Measurements from ENCODE around the gene GPR17.

The GPR17 gene

DNA sequence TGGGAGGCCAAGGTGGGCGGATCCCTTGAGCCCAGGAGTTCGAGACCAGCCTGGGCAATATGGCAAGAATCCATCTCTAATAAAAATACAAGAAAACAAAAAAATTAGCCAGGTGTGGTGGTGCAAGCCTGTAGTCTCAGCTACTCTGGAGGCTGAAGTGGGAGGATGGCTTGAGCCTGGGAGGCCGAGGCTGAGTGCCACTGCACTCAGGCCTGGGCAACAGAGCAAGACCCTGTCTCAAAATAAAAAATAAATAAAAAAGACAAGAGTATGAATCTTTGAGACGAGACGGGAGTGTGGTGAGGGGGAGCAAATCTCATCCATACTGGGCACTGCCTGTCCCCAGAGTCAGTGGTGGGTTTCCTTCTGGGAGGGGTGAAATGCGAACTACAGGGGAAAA lies 12.2 kb downstream of the GPR17 start:
- no peaks in the 10 kb centered on the region for H3K4me1 ChIP-seq
- no peaks in the 10 kb centered on the region for H3K9me3 ChIP-seq
- TF ChIP-seq, protein P1, sequence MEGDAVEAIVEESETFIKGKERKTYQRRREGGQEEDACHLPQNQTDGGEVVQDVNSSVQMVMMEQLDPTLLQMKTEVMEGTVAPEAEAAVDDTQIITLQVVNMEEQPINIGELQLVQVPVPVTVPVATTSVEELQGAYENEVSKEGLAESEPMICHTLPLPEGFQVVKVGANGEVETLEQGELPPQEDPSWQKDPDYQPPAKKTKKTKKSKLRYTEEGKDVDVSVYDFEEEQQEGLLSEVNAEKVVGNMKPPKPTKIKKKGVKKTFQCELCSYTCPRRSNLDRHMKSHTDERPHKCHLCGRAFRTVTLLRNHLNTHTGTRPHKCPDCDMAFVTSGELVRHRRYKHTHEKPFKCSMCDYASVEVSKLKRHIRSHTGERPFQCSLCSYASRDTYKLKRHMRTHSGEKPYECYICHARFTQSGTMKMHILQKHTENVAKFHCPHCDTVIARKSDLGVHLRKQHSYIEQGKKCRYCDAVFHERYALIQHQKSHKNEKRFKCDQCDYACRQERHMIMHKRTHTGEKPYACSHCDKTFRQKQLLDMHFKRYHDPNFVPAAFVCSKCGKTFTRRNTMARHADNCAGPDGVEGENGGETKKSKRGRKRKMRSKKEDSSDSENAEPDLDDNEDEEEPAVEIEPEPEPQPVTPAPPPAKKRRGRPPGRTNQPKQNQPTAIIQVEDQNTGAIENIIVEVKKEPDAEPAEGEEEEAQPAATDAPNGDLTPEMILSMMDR (IDR thresholded peaks at IDR 0.05; ENCODE audit: low read depth, low read length) = no peak
- no peaks in the 10 kb centered on the region for H3K36me3 ChIP-seq
- no peaks in the 10 kb centered on the region for H3K27me3 ChIP-seq
- DNase-seq = no peak
- H3K4me3 ChIP-seq (ENCODE audit: low read depth, low read length) = no peak overlapping the region

DNA sequence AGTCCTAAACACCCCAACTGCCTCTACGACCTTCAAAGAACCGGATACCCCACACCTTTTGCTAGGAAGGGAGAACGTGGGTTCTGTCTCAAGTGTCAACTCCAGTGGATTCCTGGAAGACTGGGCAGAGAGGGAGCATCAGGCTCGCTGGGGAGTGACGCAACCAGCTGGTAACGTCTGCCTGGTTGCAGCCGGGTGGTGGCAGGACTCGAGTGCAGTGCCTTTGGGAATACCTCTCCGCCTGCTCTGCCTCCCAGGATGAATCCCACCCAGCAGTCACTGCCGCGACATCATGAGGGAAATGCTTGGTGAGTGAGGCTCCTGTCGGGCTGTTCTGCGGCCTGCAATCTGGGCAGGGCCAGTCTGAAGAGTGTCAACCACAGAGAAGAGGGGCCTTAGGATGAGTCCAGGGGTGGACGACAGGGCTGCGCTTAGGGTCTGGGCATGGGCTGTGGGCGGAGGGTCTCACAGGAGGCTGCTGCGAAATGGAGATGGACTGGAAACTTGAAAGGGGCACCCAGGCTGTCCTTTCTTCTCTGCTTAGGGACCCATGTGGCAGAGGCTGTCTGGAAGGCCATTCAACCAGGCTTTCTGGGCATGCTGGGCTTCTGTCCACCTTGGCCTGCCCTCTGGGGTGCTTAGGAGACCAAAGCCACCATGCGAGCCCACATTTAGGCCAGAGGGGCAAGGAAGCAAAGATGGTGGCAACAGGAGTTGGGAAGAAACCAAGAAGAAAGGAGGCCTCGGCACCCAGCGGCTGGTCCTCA lies 12.9 kb downstream of the GPR17 start:
- Histone ChIP-seq H3K36me3 (no peaks in the 10 kb centered on the region), H3K9me3 (no peaks in the 10 kb centered on the region), H3K4me1 (no peaks in the 10 kb centered on the region), H3K4me3 (ENCODE audit: low read depth, low read length) (no peak overlapping the region), H3K27me3 (peaks cover 1% of the 10 kb centered on the region; the same call in 1 of the 2 replicates)
- TF ChIP-seq, protein P1 (IDR thresholded peaks at IDR 0.05; ENCODE audit: low read depth, low read length) = no peak
- DNase-seq = peak; percentile 1

DNA sequence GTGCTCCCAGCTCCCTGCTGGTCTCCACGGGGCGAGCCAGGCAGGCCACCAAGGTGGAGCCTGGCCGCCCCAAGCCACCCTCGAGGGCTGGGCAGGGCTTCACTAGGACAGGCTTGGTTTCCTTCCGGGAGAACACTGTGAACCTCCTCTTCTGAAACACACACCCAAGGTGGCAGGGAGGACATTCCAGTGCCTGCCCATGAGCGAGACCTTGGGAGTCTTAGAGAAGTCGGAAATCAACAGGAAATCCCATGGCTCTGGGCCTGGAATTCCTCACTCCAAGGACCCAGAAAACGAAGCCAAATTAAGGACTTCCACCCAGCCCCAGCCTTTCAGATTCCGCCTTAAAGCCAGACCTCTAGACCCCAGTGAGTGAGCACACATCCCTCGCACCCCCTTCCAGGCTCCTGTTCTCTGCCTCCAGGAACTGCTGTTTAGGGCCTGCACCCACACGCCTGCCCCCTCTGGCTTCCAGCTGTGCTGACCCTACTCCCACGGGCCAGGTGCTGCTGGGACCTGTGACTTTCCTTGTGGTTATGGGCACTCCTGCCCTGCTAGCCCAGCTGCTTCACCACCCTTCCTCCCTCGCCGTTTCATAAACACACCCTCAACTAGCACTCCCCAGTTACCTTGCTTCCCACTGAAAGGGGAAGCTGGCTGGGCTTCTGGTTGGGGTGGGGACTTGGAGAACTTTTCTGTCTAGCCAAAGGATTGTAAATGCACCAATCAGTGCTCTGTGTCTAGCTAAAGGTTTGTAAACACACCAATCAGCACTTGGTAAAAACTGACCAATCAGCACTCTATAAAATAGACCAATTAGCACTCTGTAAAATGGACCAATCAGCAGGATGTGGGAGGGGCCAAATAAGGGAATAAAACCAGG lies 13.7 kb downstream of the GPR17 start:
- no peaks in the 10 kb centered on the region for H3K4me1 ChIP-seq
- DNase-seq = peak; percentile 2
- H3K4me3 ChIP-seq (ENCODE audit: low read depth, low read length) = no peak overlapping the region
- no peaks in the 10 kb centered on the region for H3K36me3 ChIP-seq
- TF ChIP-seq, protein P1 (IDR thresholded peaks at IDR 0.05; ENCODE audit: low read depth, low read length) = no peak
- H3K27me3 ChIP-seq = peaks cover 9% of the 10 kb centered on the region
- no peaks in the 10 kb centered on the region for H3K9me3 ChIP-seq

DNA sequence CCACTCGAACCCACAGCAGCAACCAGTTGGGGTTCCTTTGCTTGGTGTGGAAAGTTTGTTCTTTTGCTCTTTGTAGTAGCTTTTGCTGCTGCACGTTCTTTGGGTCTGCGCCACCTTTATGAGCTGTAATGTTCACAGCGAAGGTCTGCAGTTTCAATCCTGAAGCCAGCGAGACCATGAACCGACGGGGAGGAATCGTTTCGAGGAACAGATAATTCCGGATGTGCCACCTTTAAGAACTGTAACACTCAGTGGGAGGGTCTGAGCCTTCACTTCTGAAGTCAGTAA lies 14.3 kb downstream of the GPR17 start:
- Histone ChIP-seq H3K9me3 (no peaks in the 10 kb centered on the region), H3K27me3 (peaks cover 15% of the 10 kb centered on the region), H3K4me3 (ENCODE audit: low read depth, low read length) (no peak overlapping the region), H3K4me1 (no peaks in the 10 kb centered on the region), H3K36me3 (no peaks in the 10 kb centered on the region)
- TF ChIP-seq, protein P1 (IDR thresholded peaks at IDR 0.05; ENCODE audit: low read depth, low read length) = no peak
- no peak for DNase-seq

DNA sequence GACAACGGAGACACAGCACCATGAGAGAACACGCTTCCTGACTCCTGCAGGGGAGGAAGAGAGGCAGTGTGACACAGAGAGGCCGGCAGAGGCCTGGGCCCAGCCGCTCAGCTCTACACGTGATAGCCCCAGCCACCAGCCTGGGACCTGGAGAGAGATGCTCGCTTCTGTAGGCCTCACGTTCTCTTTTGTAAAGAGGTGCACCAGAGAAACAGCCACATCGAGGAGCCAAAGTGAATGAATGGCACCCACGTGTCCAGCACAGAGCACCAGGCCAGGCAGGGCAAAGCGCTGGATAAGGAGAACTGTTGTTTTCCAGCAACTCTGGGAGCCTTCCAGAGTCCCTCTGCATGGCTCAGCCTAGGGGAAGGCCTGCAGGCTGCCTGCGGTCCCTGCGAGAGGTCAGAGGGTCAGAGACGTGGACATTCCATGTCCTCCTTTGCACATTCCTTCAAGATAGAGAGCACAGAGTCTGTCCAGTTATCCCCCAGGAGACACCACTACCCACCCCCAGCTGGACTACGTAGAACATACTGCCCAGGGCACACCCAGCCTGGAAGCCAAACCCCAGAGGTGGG lies 15.2 kb downstream of the GPR17 start:
- TF ChIP-seq, protein P1 (IDR thresholded peaks at IDR 0.05; ENCODE audit: low read depth, low read length) = no peak
- no peaks in the 10 kb centered on the region for H3K36me3 ChIP-seq
- no peak overlapping the region for H3K4me3 ChIP-seq (ENCODE audit: low read depth, low read length)
- peaks cover 18% of the 10 kb centered on the region for H3K27me3 ChIP-seq
- H3K9me3 ChIP-seq = no peaks in the 10 kb centered on the region
- peak; percentile 0 for DNase-seq
- H3K4me1 ChIP-seq = no peaks in the 10 kb centered on the region

Data from BE2C (cell line).